IPS-15b (cell line): ENCODE results near the gene APMAP.

Source experiments
- H3K27me3 ChIP-seq: one replicate; pipeline ENCODE4 v1.6.1; 2013; ENCODE audit warnings: low read length; ENCODE audit not compliant: control insufficient read depth, insufficient read depth
- H3K36me3 ChIP-seq: one replicate; pipeline ENCODE4 v1.6.1; 2013; ENCODE audit warnings: low read length; ENCODE audit not compliant: control insufficient read depth, insufficient read depth
- H3K4me1 ChIP-seq: one replicate; pipeline ENCODE4 v1.6.1; 2013; ENCODE audit warnings: mild to moderate bottlenecking, low read length; ENCODE audit not compliant: control insufficient read depth, insufficient read depth
- H3K4me3 ChIP-seq: one replicate; pipeline ENCODE4 v1.5.1; 2013; ENCODE audit warnings: low read depth, low read length
- H3K9ac ChIP-seq: one replicate; pipeline ENCODE4 v1.6.1; 2013; ENCODE audit warnings: low read depth, mild to moderate bottlenecking, low read length
- H3K9me3 ChIP-seq: one replicate; pipeline ENCODE4 v1.6.1; 2013; ENCODE audit warnings: mild to moderate bottlenecking, low read length; ENCODE audit not compliant: control insufficient read depth, insufficient read depth

The APMAP gene

GRCh38 chr20:24979036-24979960, 13.3 kb downstream of the APMAP start:
- Histone ChIP-seq H3K9ac (no peak overlapping the region), H3K4me3 (no peak overlapping the region), H3K27me3 (no peaks in the 10 kb centered on the region), H3K4me1 (no peaks in the 10 kb centered on the region), H3K9me3 (no peaks in the 10 kb centered on the region), H3K36me3 (peaks cover 15% of the 10 kb centered on the region)

GRCh38 chr20:24978513-24978912, 14.0 kb downstream of the APMAP start:
- no peak overlapping the region for H3K9ac ChIP-seq
- peaks cover 15% of the 10 kb centered on the region for H3K36me3 ChIP-seq
- no peaks in the 10 kb centered on the region for H3K9me3 ChIP-seq
- no peak overlapping the region for H3K4me3 ChIP-seq
- H3K4me1 ChIP-seq, result no peaks in the 10 kb centered on the region
- no peaks in the 10 kb centered on the region for H3K27me3 ChIP-seq

- Histone ChIP-seq H3K9me3 (no peaks in the 10 kb centered on the region), H3K27me3 (no peaks in the 10 kb centered on the region), H3K36me3 (peaks cover 18% of the 10 kb centered on the region), H3K9ac (no peak overlapping the region), H3K4me3 (no peak overlapping the region), H3K4me1 (no peaks in the 10 kb centered on the region)
Observed at GRCh38 chr20:24977797-24978196, 14.8 kb downstream of the APMAP start.

- Histone ChIP-seq H3K4me3 (no peak overlapping the region), H3K4me1 (no peaks in the 10 kb centered on the region), H3K36me3 (peaks cover 22% of the 10 kb centered on the region), H3K9me3 (no peaks in the 10 kb centered on the region), H3K27me3 (no peaks in the 10 kb centered on the region), H3K9ac (no peak overlapping the region)
Observed at GRCh38 chr20:24977336-24977735, 15.2 kb downstream of the APMAP start.

GRCh38 chr20:24972341-24972740, 20.2 kb downstream of the APMAP start:
- peaks cover 37% of the 10 kb centered on the region for H3K36me3 ChIP-seq
- no peaks in the 10 kb centered on the region for H3K4me1 ChIP-seq
- H3K4me3 ChIP-seq, result no peak overlapping the region
- no peak overlapping the region for H3K9ac ChIP-seq
- no peaks in the 10 kb centered on the region for H3K27me3 ChIP-seq
- H3K9me3 ChIP-seq, result no peaks in the 10 kb centered on the region

- peaks cover 36% of the 10 kb centered on the region for H3K36me3 ChIP-seq
- H3K9me3 ChIP-seq, result no peaks in the 10 kb centered on the region
- no peaks in the 10 kb centered on the region for H3K4me1 ChIP-seq
- H3K9ac ChIP-seq, result no peak overlapping the region
- no peak overlapping the region for H3K4me3 ChIP-seq
- no peaks in the 10 kb centered on the region for H3K27me3 ChIP-seq
Observed at GRCh38 chr20:24971376-24972101, 21.0 kb downstream of the APMAP start.

GRCh38 chr20:24970754-24971153, 21.8 kb downstream of the APMAP start:
- peaks cover 36% of the 10 kb centered on the region for H3K36me3 ChIP-seq
- no peak overlapping the region for H3K4me3 ChIP-seq
- no peaks in the 10 kb centered on the region for H3K9me3 ChIP-seq
- no peak overlapping the region for H3K9ac ChIP-seq
- no peaks in the 10 kb centered on the region for H3K4me1 ChIP-seq
- H3K27me3 ChIP-seq, result no peaks in the 10 kb centered on the region

- Histone ChIP-seq H3K36me3 (peaks cover 43% of the 10 kb centered on the region), H3K27me3 (no peaks in the 10 kb centered on the region), H3K4me1 (no peaks in the 10 kb centered on the region)
Observed at GRCh38 chr20:24970030-24970553, 22.5 kb downstream of the APMAP start.

GRCh38 chr20:24969186-24970029, 23.1 kb downstream of the APMAP start:
- Histone ChIP-seq H3K9me3 (no peaks in the 10 kb centered on the region), H3K4me1 (no peaks in the 10 kb centered on the region), H3K4me3 (no peak overlapping the region), H3K27me3 (no peaks in the 10 kb centered on the region), H3K36me3 (peaks cover 46% of the 10 kb centered on the region), H3K9ac (no peak overlapping the region)

More at GRCh38 chr20:24970030-24970553, 22.5 kb downstream of the APMAP start:
- Histone ChIP-seq H3K4me3 (no peak overlapping the region), H3K9ac (no peak overlapping the region), H3K9me3 (no peaks in the 10 kb centered on the region)

GRCh38 chr20:24968278-24968800, 24.2 kb downstream of the APMAP start:
- H3K9me3 ChIP-seq, result no peaks in the 10 kb centered on the region
- H3K36me3 ChIP-seq, result peaks cover 55% of the 10 kb centered on the region
- H3K27me3 ChIP-seq, result no peaks in the 10 kb centered on the region
- no peak overlapping the region for H3K9ac ChIP-seq
- no peaks in the 10 kb centered on the region for H3K4me1 ChIP-seq
- no peak overlapping the region for H3K4me3 ChIP-seq
